ENCODE data around the gene SH3PXD2A. TPM values are rescaled to one million over a fixed set of nuclear protein-coding genes. Genes with fewer than 3 reads are reported as not detected.
"Not testable (repeated sequence)": the region's sequence is repeated elsewhere in the genome, so short reads cannot be mapped to it uniquely, and the experiment has no call there.

Gene SH3PXD2A
- total and polyA plus RNA-seq, 2 of the 4 experiments (the other 2 are of a cell fraction): 6.3 to 23.0 TPM

GRCh38 chr10:103772846-103773245 is 82.5 kb downstream of the SH3PXD2A start:
- H3K27me3 ChIP-seq (ENCODE audit: control insufficient read depth, insufficient read depth, low read length); H2BK20ac ChIP-seq (ENCODE audit: low read depth, low read length); ATAC-seq (ENCODE audit: low read depth); H3K27ac ChIP-seq (ENCODE audit: insufficient read depth, low read length); H3K9ac ChIP-seq (ENCODE audit: low read depth, low read length); H4K91ac ChIP-seq (ENCODE audit: insufficient read depth, low read depth, low read length); BruUV-seq (replicated peaks); H3K56ac ChIP-seq (ENCODE audit: extremely low read depth, insufficient read depth, low read length); in situ Hi-C loops (cut with MboI; ENCODE audit: low sequenced_read_pairs); H3K14ac ChIP-seq (replicated peaks; ENCODE audit: low read depth, low read length); H2BK120ac ChIP-seq (ENCODE audit: low read depth, low read length); POLR2A ChIA-PET (ENCODE audit: unreplicated experiment); H3K36me3 ChIP-seq (ENCODE audit: control insufficient read depth, insufficient read depth, low read length); H3K9me3 ChIP-seq (ENCODE audit: control insufficient read depth, insufficient read depth, low read length); H3K4me3 ChIP-seq (ENCODE audit: insufficient read depth, low read depth, low read length); H3K18ac ChIP-seq (ENCODE audit: low read depth, low read length); H2AK5ac ChIP-seq (ENCODE audit: low read depth, low read length); H3K9me1 ChIP-seq (ENCODE audit: insufficient read depth, low read length); H4K5ac ChIP-seq (ENCODE audit: low read depth, low read length); H2BK15ac ChIP-seq (ENCODE audit: low read depth, low read length); dilution Hi-C loops (cut with HindIII; ENCODE audit: low sequenced_read_pairs, unreplicated experiment); H3K4me2 ChIP-seq (ENCODE audit: low read depth, low read length); DNase-seq; H4K20me1 ChIP-seq (ENCODE audit: insufficient read depth, low read length); H3K4me1 ChIP-seq (ENCODE audit: control insufficient read depth, insufficient read depth, low read length); H3K23ac ChIP-seq (ENCODE audit: low read depth, low read length): not testable (repeated sequence)
- intact Hi-C loops (cut with micrococcal nuclease): loop anchor here (1.0 to 5.0 kb wide), 2 partner anchors 34 to 79 kb away; no protein-coding TSS in a partner anchor
- Histone ChIP-seq H2AK9ac (replicated peaks; ENCODE audit: low read depth, low read length, poor library complexity) (peak overlapping the region; percentile 94), H3K79me1 (ENCODE audit: low read depth in 1 of 2, low read length in 2 of 2) (peaks cover 0 to 25% of the 10 kb centered on the region in 2 experiments; a peak in 2 of 4 replicates), H2BK5ac (ENCODE audit: low read depth, low read length, poor library complexity, severe bottlenecking) (peak overlapping the region; percentile 19), H2AFZ (replicated peaks; ENCODE audit: low read length, poor library complexity) (peak overlapping the region; percentile 93), H4K8ac (ENCODE audit: low read depth in 2 of 2, low read length in 2 of 2) (peak overlapping the region in 1 of 2 experiments; percentile 49; a peak in 1 of 4 replicates), H3K4ac (ENCODE audit: low read depth, low read length) (0 out of 2 replicates have a peak overlapping the region, but pooled peaks have one; percentile 21)
- CTCF ChIA-PET: interaction anchor here (0.8 to 1.1 kb wide), 3 partner anchors 9 to 81 kb away, joined by 3 to 4 read pairs (median 3); no protein-coding TSS in a partner anchor
- WGBS, 2 experiments (ENCODE audit: extremely low coverage in 2 of 2, insufficient read length in 1 of 2): 84% methylated on average over 3 of the region's 13 CpGs; no CpG with 5 or more reads in 1 of the 2 experiments
